AG10803 (cell line): Measurements from ENCODE around the gene HIP1R.

ENCODE experiments used
- DNase-seq: peaks from one replicate; pipeline ENCODE4 v3.0.0; 2010; ENCODE audit warnings: low read depth
- H3K4me3 ChIP-seq: 2 replicates; pipeline ENCODE4 v1.5.1; 2011; ENCODE audit warnings: mild to moderate bottlenecking, low read length, control low read depth
- TF ChIP-seq, protein P1 (sequence below): conservative IDR thresholded peaks from 2 replicates; pipeline ENCODE4 v1.5.1; 2011; ENCODE audit warnings: mild to moderate bottlenecking, low read length, control low read depth, inconsistent platforms

Gene HIP1R

DNA sequence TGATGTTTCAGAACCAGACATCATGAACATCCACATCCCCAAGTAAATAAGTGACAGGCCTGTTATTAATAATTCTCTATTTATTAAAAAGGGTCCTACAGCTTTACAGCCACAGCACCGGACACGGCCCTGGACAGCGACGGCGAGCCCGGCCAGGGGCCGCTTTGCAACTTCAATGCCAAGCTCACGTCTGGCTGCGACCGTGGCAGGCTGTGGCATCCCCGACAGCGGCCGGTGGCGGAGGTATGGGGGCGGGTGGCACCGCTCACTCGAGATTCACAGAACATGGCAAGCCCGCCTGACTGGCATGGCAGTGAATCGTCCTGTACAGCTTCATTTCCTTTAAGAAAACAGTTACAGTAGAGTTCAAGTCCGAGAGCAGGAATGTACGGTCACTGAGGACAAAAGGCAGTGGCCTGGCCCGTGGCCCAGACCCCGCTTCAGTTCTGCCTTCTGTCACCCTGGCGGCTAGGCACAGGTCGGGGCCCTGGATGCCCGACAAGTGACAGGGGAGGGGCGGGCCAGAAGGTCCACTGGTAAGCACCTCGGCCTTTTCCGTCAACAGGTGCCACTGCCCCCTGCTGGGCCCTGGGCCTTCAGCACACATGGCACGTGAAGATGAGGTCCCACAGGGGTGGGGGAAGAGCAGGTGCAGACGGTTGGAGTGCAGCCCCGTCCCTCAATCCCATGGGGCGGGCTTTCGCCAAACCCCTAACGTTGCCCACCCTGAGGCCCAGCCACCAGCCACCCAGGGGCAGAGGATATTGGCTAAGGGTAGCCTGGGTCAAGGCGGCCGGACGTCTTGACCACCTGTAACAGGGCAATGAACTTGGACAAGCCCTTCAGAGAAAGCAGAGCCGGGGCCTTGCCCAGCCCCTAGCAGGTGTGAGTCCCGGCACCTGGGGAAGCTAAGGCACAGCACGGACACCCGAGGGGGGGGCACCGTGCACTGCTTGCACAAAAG is 30.3 kb downstream of the HIP1R start:
- no peak overlapping the region for H3K4me3 ChIP-seq
- no peak for DNase-seq
- TF ChIP-seq, protein P1, sequence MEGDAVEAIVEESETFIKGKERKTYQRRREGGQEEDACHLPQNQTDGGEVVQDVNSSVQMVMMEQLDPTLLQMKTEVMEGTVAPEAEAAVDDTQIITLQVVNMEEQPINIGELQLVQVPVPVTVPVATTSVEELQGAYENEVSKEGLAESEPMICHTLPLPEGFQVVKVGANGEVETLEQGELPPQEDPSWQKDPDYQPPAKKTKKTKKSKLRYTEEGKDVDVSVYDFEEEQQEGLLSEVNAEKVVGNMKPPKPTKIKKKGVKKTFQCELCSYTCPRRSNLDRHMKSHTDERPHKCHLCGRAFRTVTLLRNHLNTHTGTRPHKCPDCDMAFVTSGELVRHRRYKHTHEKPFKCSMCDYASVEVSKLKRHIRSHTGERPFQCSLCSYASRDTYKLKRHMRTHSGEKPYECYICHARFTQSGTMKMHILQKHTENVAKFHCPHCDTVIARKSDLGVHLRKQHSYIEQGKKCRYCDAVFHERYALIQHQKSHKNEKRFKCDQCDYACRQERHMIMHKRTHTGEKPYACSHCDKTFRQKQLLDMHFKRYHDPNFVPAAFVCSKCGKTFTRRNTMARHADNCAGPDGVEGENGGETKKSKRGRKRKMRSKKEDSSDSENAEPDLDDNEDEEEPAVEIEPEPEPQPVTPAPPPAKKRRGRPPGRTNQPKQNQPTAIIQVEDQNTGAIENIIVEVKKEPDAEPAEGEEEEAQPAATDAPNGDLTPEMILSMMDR, result peak; percentile 35

DNA sequence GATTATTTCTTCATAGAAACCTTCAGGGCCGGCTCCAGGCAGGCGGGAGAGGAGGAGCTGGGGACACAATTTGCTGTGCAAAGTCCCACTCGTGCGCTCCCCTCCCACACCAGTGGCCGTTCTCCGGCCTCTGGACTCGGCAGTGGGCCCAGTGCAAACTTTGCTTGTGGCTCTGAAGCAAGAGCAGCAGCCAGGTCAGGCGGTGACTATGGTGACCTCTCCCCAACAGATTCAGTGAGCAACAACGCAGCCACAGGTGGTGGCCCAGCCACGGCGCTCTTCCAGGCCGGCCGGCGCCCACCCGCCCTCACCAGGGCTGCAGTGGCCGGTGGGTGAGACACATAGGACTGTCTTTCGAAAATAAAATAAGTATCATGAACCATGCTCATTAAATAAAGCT is 31.1 kb downstream of the HIP1R start:
- TF ChIP-seq, protein P1, result no peak
- no peak for DNase-seq
- H3K4me3 ChIP-seq, result no peak overlapping the region

DNA sequence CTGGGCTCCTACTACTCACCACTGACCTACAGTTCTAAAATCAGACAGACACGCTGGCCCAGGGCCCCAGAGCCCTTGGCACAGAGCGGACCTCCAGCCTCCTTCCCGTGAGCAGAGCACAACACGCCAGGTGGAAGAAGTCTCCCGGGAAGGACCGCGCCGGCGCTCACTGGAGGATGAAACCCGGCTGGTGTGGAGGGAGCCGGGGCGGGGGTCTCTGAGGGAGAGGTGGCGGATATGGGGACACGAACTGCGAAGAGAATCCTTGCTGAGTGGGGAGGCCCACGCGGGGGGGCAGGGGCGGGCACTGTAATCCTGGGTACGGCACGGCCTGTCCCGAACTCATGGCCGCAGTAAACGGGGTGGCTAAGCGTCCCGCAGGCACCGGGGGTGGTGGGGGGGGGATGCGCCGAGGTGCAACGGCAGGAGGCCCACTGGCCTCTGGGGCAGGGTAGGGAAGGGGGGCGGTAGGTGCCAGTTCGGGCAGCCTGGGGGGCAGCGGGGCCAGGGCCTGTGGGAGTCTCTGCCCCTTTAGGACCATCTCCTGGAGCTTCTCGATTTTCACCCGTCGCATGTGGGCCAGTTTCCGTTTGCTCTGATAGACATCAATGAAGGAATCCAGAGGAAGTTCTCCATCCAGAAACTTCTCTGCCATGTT is 31.8 kb downstream of the HIP1R start:
- no peak for DNase-seq
- no peak overlapping the region for H3K4me3 ChIP-seq
- TF ChIP-seq, protein P1, result no peak

DNA sequence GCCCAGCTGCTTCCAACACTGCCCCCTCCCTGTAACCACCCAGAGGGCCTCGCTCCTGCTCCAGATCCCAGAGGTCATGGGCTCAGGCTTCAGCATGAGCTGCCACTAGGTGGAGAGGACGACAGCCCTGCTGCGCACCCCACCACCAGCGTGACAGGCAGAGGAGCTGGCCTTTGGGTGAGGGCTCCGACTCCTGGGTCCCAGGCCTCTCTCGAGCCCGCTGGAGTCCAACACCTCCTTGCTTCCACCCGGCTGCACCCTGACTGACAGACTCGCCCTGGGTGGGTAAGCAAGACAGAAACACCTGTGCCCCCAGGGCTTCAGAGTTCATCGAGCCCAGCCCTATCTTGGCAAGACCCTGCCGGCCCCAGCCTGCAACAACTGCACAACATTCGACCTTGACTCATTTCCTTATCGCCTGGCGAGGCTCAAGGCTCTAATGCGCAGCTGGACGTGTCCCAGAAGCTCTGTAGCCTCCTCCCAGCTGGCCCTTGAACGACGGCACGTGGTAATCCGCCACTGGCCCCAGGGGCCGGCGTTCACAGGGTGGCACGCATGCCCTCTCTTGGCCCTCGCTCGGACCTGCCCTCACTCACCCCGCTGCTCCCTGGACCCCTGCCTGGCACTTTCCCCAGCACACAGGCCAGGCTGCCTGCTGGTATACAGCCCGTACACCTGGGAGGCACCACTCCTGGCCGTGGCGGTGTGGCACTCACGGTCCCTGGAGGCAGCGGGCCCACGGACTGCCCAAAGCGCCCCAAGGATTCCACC is 32.6 kb downstream of the HIP1R start:
- TF ChIP-seq, protein P1, result no peak; the same call in 1 of the 2 replicates
- H3K4me3 ChIP-seq, result no peak overlapping the region
- DNase-seq, result no peak

DNA sequence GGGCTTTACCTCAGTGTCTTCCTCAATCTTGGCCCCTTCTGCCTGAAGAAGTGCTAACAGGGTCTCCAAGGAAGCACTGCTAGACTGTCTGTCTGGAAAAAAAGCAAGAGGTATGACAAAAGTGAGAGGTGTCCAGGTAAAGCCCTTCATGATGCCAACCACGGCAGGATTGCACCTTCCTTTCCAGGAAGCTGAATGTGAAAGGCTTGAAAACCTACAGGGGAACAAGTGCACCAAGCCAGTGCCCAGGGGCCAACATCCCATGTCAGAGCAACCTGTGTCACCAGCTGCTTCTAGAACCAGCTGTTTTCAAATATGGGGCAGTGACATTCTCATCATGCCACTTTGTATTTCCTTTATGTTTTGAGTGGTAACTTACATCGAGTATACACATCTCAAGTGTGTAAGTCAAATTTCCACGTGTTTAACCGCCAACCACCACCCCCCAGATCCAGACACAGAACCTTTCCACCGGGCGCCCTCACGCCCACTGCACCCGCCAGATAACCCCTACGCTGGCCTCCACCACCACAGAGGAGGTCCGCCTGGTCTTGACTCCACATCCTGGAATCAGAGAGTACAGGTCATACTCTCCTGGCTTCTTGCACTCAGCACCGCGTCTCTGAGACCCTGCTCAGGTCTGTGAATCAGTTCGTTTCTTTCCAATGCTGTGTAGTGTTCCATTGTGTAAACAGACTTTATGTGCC is 33.4 kb downstream of the HIP1R start:
- DNase-seq, result no peak
- TF ChIP-seq, protein P1, result no peak
- no peak overlapping the region for H3K4me3 ChIP-seq

DNA sequence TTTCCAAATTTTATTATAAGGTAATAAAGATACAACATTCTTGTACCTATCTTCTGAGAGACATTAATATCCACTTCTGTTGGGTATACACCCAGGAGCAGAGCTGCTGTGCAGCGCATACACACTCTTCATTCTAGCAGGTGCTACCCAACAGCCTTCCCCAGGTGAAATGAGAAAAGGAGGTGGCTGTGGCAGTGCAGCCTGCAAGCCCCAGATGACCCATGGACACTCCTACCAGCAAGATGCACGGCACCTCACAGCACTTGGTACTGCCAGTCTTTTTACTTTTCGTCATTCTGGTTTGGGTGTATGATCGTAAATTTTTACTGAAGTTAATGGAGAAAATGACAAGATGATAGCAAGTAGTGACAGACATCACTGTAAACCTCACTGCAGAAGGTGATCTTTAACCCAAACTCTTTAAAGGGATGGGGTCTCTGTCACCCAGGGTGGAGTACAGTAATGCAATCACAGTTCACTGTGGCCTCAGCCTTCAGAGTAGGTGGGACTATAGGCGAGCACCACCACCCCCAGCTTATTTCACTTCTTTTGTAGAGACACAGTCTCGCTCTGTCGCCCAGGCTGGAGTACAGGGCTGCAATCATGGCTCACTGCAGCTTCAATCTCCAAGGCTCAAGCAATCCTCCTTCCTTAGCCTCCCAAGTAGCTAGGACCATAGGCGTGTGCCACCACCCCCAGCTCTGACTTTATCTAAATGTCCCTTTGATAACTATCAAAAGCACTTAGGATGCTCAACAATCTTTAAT is 34.1 kb downstream of the HIP1R start:
- TF ChIP-seq, protein P1, result no peak
- H3K4me3 ChIP-seq, result no peak overlapping the region
- no peak for DNase-seq
